Endometrium (tissue), 2 donors: ENCODE data around the gene NSUN5.
"Not testable (repeated sequence)": the region's sequence is repeated elsewhere in the genome, so short reads cannot be mapped to it uniquely, and the experiment has no call there.

ENCODE experiments used
- FAIRE-seq: peaks from 2 replicates; lab custom pipeline; 2012; peaks lifted over from hg19 to GRCh38; lab: Jason Lieb, UNC
- donor health status: control.
- donor health status: control.

NSUN5 gene

DNA sequence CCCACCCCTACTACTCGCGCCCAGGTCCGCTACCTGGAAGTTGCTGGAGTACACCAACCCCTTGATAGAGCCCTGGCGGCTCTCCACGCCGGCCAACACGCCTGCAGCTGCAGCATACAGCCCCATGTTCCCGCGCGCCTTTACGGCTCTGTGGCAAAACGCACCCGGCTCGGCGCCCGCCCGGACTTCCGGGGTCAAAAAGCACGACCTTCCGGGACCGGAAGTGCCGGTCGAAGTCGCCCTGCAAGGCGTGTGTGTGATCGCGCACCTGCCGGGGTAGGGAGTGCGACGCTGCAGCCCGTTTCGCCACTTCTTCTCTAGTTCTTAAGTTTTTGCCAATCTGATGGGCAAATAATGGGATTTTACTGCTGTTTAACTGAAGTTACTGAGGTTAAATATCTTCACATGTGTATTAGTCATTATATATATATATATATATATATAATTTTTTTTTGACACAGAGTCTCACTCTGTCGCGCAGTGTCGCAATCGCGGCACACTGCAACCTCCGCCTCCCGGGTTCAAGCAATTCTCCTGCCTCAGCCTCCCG is at the start of gene NSUN5:
TSS of gene NSUN5 (minus strand) at position 162 of the 550 bp plus-strand sequence. CDS start at position 126, 36 bp downstream.
- FAIRE-seq: no peak

- FAIRE-seq: no peak
Observed at GRCh38 chr7:73356159-73356558, 47.5 kb upstream of the NSUN5 start.

DNA sequence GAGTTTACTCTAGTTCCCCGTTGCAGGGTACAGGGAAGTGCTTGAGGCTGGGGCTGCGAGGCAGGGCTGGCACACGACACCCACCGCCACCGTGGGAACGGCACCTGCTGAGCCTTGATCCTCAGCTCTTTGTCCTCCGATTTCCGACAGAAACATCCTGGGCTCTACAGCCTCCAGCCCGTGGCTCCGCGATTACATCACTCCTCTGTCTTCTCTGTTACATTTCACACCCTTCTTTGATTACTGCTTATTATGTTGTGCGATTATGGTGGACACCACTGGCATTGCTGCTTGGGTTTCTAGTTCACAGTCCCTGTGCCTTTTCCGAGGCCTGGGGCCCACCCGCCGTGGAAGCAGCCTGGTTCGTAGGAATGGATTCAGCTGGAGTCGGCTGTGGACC is 46.2 kb upstream of the NSUN5 start:
- no peak for FAIRE-seq

DNA sequence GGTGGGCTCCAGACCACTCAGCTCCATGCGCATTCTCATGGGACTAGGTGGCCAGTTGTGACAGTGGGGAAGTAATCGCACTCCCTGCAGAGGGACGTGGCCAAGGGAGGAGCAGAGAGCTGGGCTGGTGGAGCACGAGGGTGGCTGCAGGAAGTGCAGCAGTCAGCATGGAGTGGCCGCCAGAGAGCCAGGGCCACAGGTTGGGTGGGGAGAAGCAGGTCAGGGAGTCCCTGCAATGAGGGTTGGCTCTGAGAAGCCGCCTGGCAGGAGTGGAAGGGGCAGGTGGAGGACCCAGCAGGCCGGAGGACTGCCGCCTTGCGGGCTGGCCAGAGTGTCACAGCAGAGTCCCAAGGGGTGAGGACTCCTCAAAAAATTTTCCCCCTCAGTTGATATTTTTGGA is 45.6 kb upstream of the NSUN5 start:
- no peak for FAIRE-seq

- no peak for FAIRE-seq
Observed at GRCh38 chr7:73353243-73353642, 44.6 kb upstream of the NSUN5 start.

DNA sequence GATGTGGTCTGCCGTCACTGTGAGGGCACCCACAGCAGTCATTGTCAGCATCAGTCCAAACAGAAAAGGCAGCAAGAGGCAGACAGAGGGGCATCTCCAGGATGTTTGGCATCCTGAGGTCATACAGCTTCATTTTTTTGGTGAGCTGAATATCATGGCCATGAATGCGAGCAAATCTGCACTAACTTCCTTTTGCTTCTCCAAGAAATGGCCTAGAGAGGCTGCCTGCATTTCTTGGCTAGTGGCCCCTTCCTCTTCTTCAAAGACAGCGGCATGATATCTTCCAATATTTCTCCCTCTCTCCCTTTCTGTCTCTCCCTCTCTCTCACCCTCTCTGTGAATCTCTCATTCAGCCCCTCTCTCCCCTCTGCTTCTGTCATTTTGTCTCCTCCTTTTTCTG is 44.2 kb upstream of the NSUN5 start:
- FAIRE-seq: no peak

- no peak for FAIRE-seq
Observed at GRCh38 chr7:73351447-73352167, 43.0 kb upstream of the NSUN5 start.

DNA sequence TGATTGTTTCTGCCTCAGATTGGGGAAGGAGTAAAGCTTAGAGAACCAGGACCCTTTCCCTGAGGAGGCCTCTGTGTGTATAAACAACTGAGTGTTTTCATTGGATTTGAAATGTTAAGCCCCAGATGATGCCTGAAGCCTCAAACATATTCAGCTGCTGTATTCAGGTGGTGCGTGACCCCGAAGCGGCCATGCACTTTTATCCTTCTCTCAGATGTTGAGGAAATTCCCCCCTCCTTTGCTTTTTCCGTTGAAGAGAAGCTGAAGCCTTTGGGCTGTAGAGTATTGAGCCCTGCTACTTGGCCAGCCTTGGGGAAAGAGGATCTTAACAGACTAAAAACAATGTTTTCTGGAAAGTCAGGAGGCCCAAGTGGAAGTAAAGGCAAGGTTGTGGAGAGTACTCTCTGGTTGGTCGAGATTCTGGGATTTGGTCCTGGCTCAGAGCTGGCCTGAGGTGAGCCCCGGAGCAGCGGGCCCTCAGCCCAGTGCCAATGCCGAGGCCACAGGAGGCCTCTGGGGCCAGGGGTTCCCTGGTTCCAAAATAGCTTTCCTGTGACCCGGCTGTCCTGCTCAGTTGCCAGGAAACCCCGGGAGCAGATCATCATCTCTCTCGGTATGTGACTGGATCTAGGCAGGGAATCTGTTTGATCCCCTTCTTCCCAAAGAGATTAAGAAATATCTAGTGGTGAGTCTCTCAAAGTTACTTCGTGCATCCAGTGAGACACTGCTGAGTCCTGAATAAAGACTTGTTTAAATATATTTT is 41.9 kb upstream of the NSUN5 start:
- FAIRE-seq: no peak

DNA sequence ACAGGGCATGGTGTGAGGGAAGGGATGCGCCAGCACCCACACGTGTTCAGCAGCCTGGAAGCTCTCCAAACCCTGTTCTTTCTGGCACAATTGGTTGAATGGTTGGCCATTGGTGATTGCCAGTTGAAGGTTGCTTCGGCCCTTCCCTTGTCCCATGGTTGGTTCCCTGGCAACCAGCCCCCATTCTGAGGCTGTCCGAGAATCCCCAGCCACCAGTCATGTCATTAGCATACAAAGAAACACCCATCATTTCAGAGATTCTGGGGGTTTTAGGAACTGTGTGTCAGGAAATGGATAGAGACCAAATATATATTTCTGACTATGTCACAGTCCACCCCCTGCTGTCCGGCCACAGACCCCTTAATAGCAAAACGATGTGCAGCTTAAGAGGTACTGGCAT is 41.1 kb upstream of the NSUN5 start:
- no peak for FAIRE-seq

DNA sequence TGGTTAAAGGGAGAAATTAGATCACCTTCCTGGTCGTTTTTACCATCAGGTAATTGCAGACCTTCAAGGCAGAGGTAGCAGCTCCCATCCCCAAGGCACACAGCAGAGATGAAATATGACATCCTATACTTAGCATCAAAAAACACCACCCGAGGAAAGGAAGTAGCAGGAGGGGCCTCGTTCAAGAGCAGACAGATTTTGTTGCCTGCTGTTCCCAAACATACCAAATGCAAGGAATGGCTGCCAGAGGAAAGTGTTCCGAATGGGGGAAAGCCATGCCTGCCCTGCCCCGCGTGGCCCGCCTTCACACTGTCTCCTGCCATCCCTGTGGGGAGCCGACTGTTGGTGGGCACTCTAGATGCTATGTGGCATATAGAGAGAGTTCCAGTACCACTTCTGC is 37.3 kb upstream of the NSUN5 start:
- FAIRE-seq: no peak

- FAIRE-seq: no peak
Observed at GRCh38 chr7:73345538-73345937, 36.9 kb upstream of the NSUN5 start.

- no peak for FAIRE-seq
Observed at GRCh38 chr7:73343671-73344380, 35.2 kb upstream of the NSUN5 start.

GRCh38 chr7:73342645-73343044 is 34.0 kb upstream of the NSUN5 start:
- no peak for FAIRE-seq

DNA sequence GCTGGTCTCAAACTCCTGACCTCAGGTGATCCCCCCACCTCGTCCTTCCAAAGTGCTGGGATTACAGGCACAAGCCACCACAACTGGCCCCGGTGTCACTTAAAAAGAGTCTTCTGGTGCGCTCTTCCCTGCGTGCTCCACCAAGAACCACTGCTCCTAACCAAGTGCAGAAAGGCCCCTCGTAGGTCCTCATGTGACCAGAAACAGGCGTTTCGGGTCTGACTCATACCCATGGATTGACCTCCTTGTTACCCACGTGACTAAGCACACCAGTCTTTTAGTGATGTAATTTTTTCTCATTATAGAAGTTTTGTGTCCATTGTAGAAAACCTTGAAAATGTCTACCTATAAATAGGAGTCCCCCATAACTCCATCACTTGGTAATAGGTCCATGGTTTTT is 33.3 kb upstream of the NSUN5 start:
- FAIRE-seq: no peak

DNA sequence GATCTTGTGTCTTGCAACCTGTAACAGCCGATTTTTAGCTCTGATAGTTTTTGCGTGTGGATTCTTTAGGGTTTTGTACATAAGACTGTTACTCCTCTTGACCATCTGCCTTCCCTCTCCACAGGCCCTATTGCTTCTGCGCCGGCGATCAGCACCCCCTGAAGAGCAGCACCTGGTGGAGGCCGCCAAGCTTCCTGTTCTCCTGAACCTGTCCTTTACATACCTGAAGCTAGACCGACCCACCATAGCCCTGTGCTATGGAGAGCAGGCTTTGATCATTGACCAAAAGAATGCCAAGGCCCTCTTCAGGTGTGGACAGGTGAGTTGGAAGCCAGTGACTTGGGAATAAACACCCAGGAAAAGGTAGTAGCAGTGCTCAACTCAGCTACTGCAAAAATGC is 31.9 kb upstream of the NSUN5 start:
- FAIRE-seq: no peak

GRCh38 chr7:73338321-73338720 is 29.7 kb upstream of the NSUN5 start:
- FAIRE-seq: no peak

DNA sequence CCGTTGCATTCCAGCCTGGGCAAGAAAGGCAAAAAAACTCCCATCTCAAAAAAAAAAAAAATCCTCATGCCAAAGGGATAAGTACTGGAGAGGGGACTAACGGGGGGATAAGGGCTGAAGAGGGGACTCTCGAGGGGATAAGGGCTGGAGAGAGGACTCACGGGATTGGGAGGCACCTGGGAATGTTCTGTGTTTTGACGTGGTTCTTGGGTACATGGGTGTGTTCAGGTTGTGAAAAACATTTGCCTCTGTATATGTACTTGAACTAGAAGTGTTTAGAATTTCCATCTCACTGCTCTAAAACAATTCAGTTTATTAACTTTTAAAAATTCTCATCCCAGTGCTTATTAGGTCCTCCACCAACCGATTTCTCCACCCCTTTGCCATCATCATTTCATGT is 23.8 kb upstream of the NSUN5 start:
- no peak for FAIRE-seq

GRCh38 chr7:73330772-73331171 is 22.1 kb upstream of the NSUN5 start:
- no peak for FAIRE-seq

- FAIRE-seq: no peak
Observed at GRCh38 chr7:73329861-73330581, 21.4 kb upstream of the NSUN5 start.

DNA sequence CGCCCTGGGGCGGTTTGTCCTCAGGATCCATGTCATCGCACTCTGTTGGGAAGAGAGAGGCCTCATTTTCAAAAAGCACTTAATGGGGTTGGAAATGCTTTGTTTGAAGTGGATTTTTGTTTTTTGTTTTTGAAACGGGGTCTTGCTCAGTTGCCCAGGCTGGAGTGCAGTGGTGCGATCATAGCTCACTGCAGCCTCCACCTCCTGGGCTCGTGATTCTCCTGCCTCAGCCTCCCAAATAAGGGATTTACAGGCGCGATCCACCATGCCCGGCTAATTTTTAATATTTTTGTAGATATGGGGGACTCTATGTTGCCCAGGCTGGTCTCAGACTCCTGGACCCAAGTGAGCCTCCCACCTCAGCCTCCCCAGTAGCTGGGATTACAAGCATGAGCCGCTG is 20.1 kb upstream of the NSUN5 start:
- no peak for FAIRE-seq

- FAIRE-seq: not testable (repeated sequence)
Observed at GRCh38 chr7:73327922-73328321, 19.3 kb upstream of the NSUN5 start, which contains the start of the genes FKBP6 and TRIM50. Gene FKBP6, plus strand, starts transcription at chr7:73328161. Its CDS starts 268 bp downstream, at chr7:73328429. Gene TRIM50, minus strand, starts transcription at chr7:73328082. Its CDS starts 3,295 bp downstream, at chr7:73324787.

DNA sequence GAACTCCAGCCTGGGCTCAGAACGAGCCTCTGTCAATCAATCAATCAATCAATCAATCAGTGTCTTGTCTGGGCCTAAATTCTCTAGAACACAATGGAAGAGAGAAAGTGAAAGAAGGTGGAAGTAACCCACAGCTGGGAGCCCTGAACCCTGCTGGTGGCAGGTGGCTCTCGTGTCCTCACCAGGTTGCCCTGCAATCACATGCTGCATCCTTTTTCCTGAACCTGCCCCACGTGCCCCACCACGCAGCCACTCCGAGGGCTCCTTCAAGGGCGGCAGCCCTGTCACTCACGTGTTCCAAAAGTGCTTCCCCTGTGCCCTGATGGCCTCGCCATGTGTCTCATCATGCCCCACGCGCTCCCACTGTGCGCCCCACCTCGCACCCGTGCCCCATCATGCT is 18.8 kb upstream of the NSUN5 start:
- FAIRE-seq: not testable (repeated sequence)
